ENCODE measurements around the gene DDX3X.

DNA sequence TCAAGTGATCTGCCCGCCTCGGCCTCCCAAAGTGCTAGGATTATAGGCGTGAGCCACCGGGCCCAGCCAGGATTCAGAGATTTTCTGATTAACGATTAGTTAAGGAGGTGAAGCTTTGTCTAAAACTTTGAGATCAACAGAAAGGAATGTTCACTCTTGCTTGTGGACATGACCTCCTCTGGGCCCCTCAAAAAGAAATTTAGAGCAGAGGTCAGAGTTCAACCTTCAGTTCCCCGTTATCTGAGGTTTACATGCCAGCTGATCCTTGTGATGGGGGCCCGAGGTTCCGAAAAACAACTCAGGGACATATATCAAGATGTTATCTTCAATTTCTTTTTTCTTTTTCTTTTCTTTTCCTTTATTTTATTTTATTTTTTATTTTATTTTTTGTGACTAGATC, 54.6 kb downstream of the DDX3X start:
- TF ChIP-seq, protein P1, sequence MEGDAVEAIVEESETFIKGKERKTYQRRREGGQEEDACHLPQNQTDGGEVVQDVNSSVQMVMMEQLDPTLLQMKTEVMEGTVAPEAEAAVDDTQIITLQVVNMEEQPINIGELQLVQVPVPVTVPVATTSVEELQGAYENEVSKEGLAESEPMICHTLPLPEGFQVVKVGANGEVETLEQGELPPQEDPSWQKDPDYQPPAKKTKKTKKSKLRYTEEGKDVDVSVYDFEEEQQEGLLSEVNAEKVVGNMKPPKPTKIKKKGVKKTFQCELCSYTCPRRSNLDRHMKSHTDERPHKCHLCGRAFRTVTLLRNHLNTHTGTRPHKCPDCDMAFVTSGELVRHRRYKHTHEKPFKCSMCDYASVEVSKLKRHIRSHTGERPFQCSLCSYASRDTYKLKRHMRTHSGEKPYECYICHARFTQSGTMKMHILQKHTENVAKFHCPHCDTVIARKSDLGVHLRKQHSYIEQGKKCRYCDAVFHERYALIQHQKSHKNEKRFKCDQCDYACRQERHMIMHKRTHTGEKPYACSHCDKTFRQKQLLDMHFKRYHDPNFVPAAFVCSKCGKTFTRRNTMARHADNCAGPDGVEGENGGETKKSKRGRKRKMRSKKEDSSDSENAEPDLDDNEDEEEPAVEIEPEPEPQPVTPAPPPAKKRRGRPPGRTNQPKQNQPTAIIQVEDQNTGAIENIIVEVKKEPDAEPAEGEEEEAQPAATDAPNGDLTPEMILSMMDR (IDR thresholded peaks at IDR 0.05; ENCODE audit: low read depth, low read length, missing input control): no peak
- TF ChIP-seq, protein P2, sequence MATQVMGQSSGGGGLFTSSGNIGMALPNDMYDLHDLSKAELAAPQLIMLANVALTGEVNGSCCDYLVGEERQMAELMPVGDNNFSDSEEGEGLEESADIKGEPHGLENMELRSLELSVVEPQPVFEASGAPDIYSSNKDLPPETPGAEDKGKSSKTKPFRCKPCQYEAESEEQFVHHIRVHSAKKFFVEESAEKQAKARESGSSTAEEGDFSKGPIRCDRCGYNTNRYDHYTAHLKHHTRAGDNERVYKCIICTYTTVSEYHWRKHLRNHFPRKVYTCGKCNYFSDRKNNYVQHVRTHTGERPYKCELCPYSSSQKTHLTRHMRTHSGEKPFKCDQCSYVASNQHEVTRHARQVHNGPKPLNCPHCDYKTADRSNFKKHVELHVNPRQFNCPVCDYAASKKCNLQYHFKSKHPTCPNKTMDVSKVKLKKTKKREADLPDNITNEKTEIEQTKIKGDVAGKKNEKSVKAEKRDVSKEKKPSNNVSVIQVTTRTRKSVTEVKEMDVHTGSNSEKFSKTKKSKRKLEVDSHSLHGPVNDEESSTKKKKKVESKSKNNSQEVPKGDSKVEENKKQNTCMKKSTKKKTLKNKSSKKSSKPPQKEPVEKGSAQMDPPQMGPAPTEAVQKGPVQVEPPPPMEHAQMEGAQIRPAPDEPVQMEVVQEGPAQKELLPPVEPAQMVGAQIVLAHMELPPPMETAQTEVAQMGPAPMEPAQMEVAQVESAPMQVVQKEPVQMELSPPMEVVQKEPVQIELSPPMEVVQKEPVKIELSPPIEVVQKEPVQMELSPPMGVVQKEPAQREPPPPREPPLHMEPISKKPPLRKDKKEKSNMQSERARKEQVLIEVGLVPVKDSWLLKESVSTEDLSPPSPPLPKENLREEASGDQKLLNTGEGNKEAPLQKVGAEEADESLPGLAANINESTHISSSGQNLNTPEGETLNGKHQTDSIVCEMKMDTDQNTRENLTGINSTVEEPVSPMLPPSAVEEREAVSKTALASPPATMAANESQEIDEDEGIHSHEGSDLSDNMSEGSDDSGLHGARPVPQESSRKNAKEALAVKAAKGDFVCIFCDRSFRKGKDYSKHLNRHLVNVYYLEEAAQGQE (IDR thresholded peaks at IDR 0.05): no peak
- no peak for TF ChIP-seq FOXA1 (IDR thresholded peaks at IDR 0.05)
- TF ChIP-seq RAD21 (IDR thresholded peaks at IDR 0.05): no peak
- no peak for TF ChIP-seq TAF1 (conservative IDR thresholded peaks at IDR 0.05)
- TF ChIP-seq YY1 (IDR thresholded peaks at IDR 0.05): no peak
- TF ChIP-seq, protein P3, sequence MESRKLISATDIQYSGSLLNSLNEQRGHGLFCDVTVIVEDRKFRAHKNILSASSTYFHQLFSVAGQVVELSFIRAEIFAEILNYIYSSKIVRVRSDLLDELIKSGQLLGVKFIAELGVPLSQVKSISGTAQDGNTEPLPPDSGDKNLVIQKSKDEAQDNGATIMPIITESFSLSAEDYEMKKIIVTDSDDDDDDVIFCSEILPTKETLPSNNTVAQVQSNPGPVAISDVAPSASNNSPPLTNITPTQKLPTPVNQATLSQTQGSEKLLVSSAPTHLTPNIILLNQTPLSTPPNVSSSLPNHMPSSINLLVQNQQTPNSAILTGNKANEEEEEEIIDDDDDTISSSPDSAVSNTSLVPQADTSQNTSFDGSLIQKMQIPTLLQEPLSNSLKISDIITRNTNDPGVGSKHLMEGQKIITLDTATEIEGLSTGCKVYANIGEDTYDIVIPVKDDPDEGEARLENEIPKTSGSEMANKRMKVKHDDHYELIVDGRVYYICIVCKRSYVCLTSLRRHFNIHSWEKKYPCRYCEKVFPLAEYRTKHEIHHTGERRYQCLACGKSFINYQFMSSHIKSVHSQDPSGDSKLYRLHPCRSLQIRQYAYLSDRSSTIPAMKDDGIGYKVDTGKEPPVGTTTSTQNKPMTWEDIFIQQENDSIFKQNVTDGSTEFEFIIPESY (IDR thresholded peaks at IDR 0.05): no peak
- TF ChIP-seq GABPA (IDR thresholded peaks at IDR 0.05 in 1 of 2, conservative IDR thresholded peaks at IDR 0.05 in 1 of 2): no peak
- no peak for TF ChIP-seq HNF4A (conservative IDR thresholded peaks at IDR 0.05)
- no peak for TF ChIP-seq NR2F2 (IDR thresholded peaks at IDR 0.05)
- no peak for TF ChIP-seq HNF4G (IDR thresholded peaks at IDR 0.05)
- TF ChIP-seq, protein P4, sequence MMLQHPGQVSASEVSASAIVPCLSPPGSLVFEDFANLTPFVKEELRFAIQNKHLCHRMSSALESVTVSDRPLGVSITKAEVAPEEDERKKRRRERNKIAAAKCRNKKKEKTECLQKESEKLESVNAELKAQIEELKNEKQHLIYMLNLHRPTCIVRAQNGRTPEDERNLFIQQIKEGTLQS (IDR thresholded peaks at IDR 0.05): no peak
